SU-DHL-6 (cell line): ENCODE data around the gene MXD1.

ENCODE experiments used
- H2AFZ ChIP-seq: fragments of 200-600 bp; sonication (generic); 2 replicates; pipeline ENCODE4 v1.6.1; 2014; ENCODE audit warnings: low read depth, mild to moderate bottlenecking, moderate library complexity, mixed read lengths, antibody characterized with exemption, low read length; ENCODE audit not compliant: severe bottlenecking
- H3F3A ChIP-seq: fragments of 200-600 bp; shearing (Covaris generic); 2 replicates; pipeline ENCODE4 v1.6.0; 2016; ENCODE audit warnings: antibody characterized with exemption, mild to moderate bottlenecking; ENCODE audit not compliant: insufficient read depth
- H3K27ac ChIP-seq: fragments of 200-600 bp; sonication (generic); 2 replicates; pipeline ENCODE4 v1.5.1; 2016; ENCODE audit warnings: low read depth, mild to moderate bottlenecking, low read length, moderate library complexity, mixed read lengths
- H3K27me3 ChIP-seq: fragments of 200-600 bp; sonication (generic), shearing (Covaris generic); 2 replicates; pipeline ENCODE4 v1.6.0; 2014; ENCODE audit warnings: mild to moderate bottlenecking, low read length
- H3K36me3 ChIP-seq: fragments of 200-600 bp; sonication (generic); 2 replicates; pipeline ENCODE4 v1.6.1; 2014; ENCODE audit warnings: mild to moderate bottlenecking, low read length, mixed read lengths
- H3K4me2 ChIP-seq: fragments of 300-600, 200-600 bp; shearing (Covaris generic), sonication (generic); 2 replicates; pipeline ENCODE4 v1.6.0; 2014; ENCODE audit warnings: low read length, low read depth, mild to moderate bottlenecking; ENCODE audit not compliant: poor library complexity, severe bottlenecking
- H3K4me3 ChIP-seq: fragments of 200-600 bp; sonication (generic); 2 replicates; pipeline ENCODE4 v1.5.1; 2014; ENCODE audit warnings: antibody characterized with exemption, low read length, mild to moderate bottlenecking, mixed read lengths; ENCODE audit not compliant: insufficient read depth, poor library complexity, severe bottlenecking
- H3K79me2 ChIP-seq: fragments of 200-600 bp; sonication (generic); 2 replicates; pipeline ENCODE4 v1.6.1; 2014; ENCODE audit warnings: mild to moderate bottlenecking, low read length, moderate library complexity; ENCODE audit not compliant: insufficient read depth
- H3K9ac ChIP-seq: fragments of 200-600 bp; sonication (generic); 2 replicates; pipeline ENCODE4 v1.7.0; 2014; ENCODE audit warnings: mild to moderate bottlenecking, low read length
- H3K9me2 ChIP-seq: fragments of 200-600 bp; sonication (generic); replicated peaks from 2 replicates; pipeline ENCODE4 v1.6.1; 2014; ENCODE audit warnings: low read length; ENCODE audit not compliant: insufficient read depth
- H3K9me3 ChIP-seq: fragments of 200-600 bp; sonication (generic); 2 replicates; pipeline ENCODE4 v1.6.1; 2014; ENCODE audit warnings: low read length, mixed read lengths; ENCODE audit not compliant: insufficient read depth
- H4K20me1 ChIP-seq: fragments of 200-600 bp; sonication (generic); 2 replicates; pipeline ENCODE4 v1.6.1; 2014; ENCODE audit warnings: low read depth, mild to moderate bottlenecking, antibody characterized with exemption, low read length, moderate library complexity, mixed read lengths
- CTCF ChIP-seq: fragments of 200-600 bp; sonication (generic); IDR thresholded peaks from one replicate; pipeline ENCODE4 v1.5.1; 2017; ENCODE audit warnings: antibody characterized with exemption, mild to moderate bottlenecking, low read length, moderate library complexity; ENCODE audit not compliant: insufficient read depth, poor library complexity, severe bottlenecking
- EZH2phosphoT487 ChIP-seq: fragments of 200-600 bp; sonication (generic), shearing (Covaris generic); conservative IDR thresholded peaks from 2 replicates; pipeline ENCODE4 v1.6.1; 2018; ENCODE audit warnings: mild to moderate bottlenecking, antibody characterized with exemption, low read length, moderate library complexity, mixed read lengths

The MXD1 gene

GRCh38 chr2:69977906-69978482 lies 63.1 kb downstream of the MXD1 start:
- Histone ChIP-seq H3K4me2 (no peak overlapping the region), H3K27ac (no peak overlapping the region), H3K79me2 (no peaks in the 10 kb centered on the region), H4K20me1 (no peaks in the 10 kb centered on the region), H3F3A (no peaks in the 10 kb centered on the region), H2AFZ (no peak overlapping the region), H3K9me2 (no peaks in the 10 kb centered on the region), H3K9me3 (no peaks in the 10 kb centered on the region), H3K27me3 (no peaks in the 10 kb centered on the region), H3K4me3 (no peak overlapping the region), H3K9ac (no peak overlapping the region), H3K36me3 (no peaks in the 10 kb centered on the region)
- TF ChIP-seq EZH2phosphoT487 (no peak), CTCF (no peak)

- no peaks in the 10 kb centered on the region for H3K27me3 ChIP-seq
- no peak overlapping the region for H3K27ac ChIP-seq
- H2AFZ ChIP-seq: no peak overlapping the region
- no peak overlapping the region for H3K4me2 ChIP-seq
- H3K9ac ChIP-seq: no peak overlapping the region
- H3K4me3 ChIP-seq: no peak overlapping the region
- no peaks in the 10 kb centered on the region for H3F3A ChIP-seq
- no peaks in the 10 kb centered on the region for H3K9me2 ChIP-seq
- H3K79me2 ChIP-seq: no peaks in the 10 kb centered on the region
- no peaks in the 10 kb centered on the region for H4K20me1 ChIP-seq
- H3K36me3 ChIP-seq: no peaks in the 10 kb centered on the region
- no peaks in the 10 kb centered on the region for H3K9me3 ChIP-seq
- no peak for TF ChIP-seq CTCF
- no peak for TF ChIP-seq EZH2phosphoT487
Observed at GRCh38 chr2:69979902-69980807, 65.2 kb downstream of the MXD1 start.

- TF ChIP-seq CTCF (no peak), EZH2phosphoT487 (no peak)
- no peaks in the 10 kb centered on the region for H3F3A ChIP-seq
- no peak overlapping the region for H3K4me3 ChIP-seq
- no peak overlapping the region for H2AFZ ChIP-seq
- H4K20me1 ChIP-seq: no peaks in the 10 kb centered on the region
- H3K27ac ChIP-seq: no peak overlapping the region
- no peaks in the 10 kb centered on the region for H3K9me2 ChIP-seq
- H3K4me2 ChIP-seq: no peak overlapping the region
- H3K27me3 ChIP-seq: no peaks in the 10 kb centered on the region
- no peak overlapping the region for H3K9ac ChIP-seq
- no peaks in the 10 kb centered on the region for H3K36me3 ChIP-seq
- H3K9me3 ChIP-seq: no peaks in the 10 kb centered on the region
- H3K79me2 ChIP-seq: no peaks in the 10 kb centered on the region
Observed at GRCh38 chr2:69983392-69983966, 68.6 kb downstream of the MXD1 start.
